ENCODE data around the gene FNDC3A.

Gene FNDC3A

GRCh38 chr13:49248622-49249002, 272.9 kb downstream of the FNDC3A start:
- TF ChIP-seq CTCF (IDR thresholded peaks at IDR 0.05; ENCODE audit: low read depth, low read length): no peak
- H3K27ac ChIP-seq: no peak overlapping the region
- H3K4me3 ChIP-seq (ENCODE audit: low read depth, low read length): peak overlapping the region; percentile 59
- H3K27me3 ChIP-seq (ENCODE audit: insufficient read depth, low read depth, severe bottlenecking): no peaks in the 10 kb centered on the region
- DNase-seq: no peak
- H3K36me3 ChIP-seq: no peaks in the 10 kb centered on the region
- H3K9me3 ChIP-seq (ENCODE audit: severe bottlenecking): no peaks in the 10 kb centered on the region

- H3K27me3 ChIP-seq (ENCODE audit: insufficient read depth, low read depth, severe bottlenecking): no peaks in the 10 kb centered on the region
- no peak for TF ChIP-seq CTCF (IDR thresholded peaks at IDR 0.05; ENCODE audit: low read depth, low read length)
- H3K9me3 ChIP-seq (ENCODE audit: severe bottlenecking): no peaks in the 10 kb centered on the region
- no peak overlapping the region for H3K4me3 ChIP-seq (ENCODE audit: low read depth, low read length)
- no peaks in the 10 kb centered on the region for H3K36me3 ChIP-seq
- DNase-seq: no peak
- H3K27ac ChIP-seq: no peak overlapping the region
Measured at GRCh38 chr13:49251326-49251725, 275.6 kb downstream of the FNDC3A start.

- H3K27me3 ChIP-seq (ENCODE audit: insufficient read depth, low read depth, severe bottlenecking): no peaks in the 10 kb centered on the region
- no peaks in the 10 kb centered on the region for H3K36me3 ChIP-seq
- no peaks in the 10 kb centered on the region for H3K9me3 ChIP-seq (ENCODE audit: severe bottlenecking)
- H3K27ac ChIP-seq: no peak overlapping the region
- no peak for TF ChIP-seq CTCF (IDR thresholded peaks at IDR 0.05; ENCODE audit: low read depth, low read length)
- no peak for DNase-seq
- H3K4me3 ChIP-seq (ENCODE audit: low read depth, low read length): no peak overlapping the region
Measured at GRCh38 chr13:49253310-49253709, 277.6 kb downstream of the FNDC3A start.

- no peak for TF ChIP-seq CTCF (IDR thresholded peaks at IDR 0.05; ENCODE audit: low read depth, low read length)
- no peak overlapping the region for H3K4me3 ChIP-seq (ENCODE audit: low read depth, low read length)
- no peak for DNase-seq
- no peaks in the 10 kb centered on the region for H3K36me3 ChIP-seq
- H3K27me3 ChIP-seq (ENCODE audit: insufficient read depth, low read depth, severe bottlenecking): no peaks in the 10 kb centered on the region
- H3K27ac ChIP-seq: no peak overlapping the region
- no peaks in the 10 kb centered on the region for H3K9me3 ChIP-seq (ENCODE audit: severe bottlenecking)
Measured at GRCh38 chr13:49254007-49254406, 278.3 kb downstream of the FNDC3A start.

- Histone ChIP-seq H3K9me3 (ENCODE audit: severe bottlenecking) (no peaks in the 10 kb centered on the region), H3K27me3 (ENCODE audit: insufficient read depth, low read depth, severe bottlenecking) (no peaks in the 10 kb centered on the region), H3K36me3 (no peaks in the 10 kb centered on the region), H3K4me3 (ENCODE audit: low read depth, low read length) (no peak overlapping the region), H3K27ac (no peak overlapping the region)
- no peak for TF ChIP-seq CTCF (IDR thresholded peaks at IDR 0.05; ENCODE audit: low read depth, low read length)
- no peak for DNase-seq
Measured at GRCh38 chr13:49256841-49257240, 281.1 kb downstream of the FNDC3A start.

- H3K27ac ChIP-seq: no peak overlapping the region
- DNase-seq: no peak
- no peak for TF ChIP-seq CTCF (IDR thresholded peaks at IDR 0.05; ENCODE audit: low read depth, low read length)
- no peaks in the 10 kb centered on the region for H3K27me3 ChIP-seq (ENCODE audit: insufficient read depth, low read depth, severe bottlenecking)
- H3K36me3 ChIP-seq: no peaks in the 10 kb centered on the region
- no peaks in the 10 kb centered on the region for H3K9me3 ChIP-seq (ENCODE audit: severe bottlenecking)
- no peak overlapping the region for H3K4me3 ChIP-seq (ENCODE audit: low read depth, low read length)
Measured at GRCh38 chr13:49258089-49258796, 282.5 kb downstream of the FNDC3A start.
